Stimulated activated CD8-positive, alpha-beta memory T cell treated with anti-CD3 and anti-CD28 coated beads, Interleukin-4, amount 100 ng/mL, for 4 hours (primary cell): ENCODE data around the gene HCRTR1.
A peak's percentile ranks its signal among the peaks of the same experiment; 100 is the strongest.
"Not testable (repeated sequence)": the region's sequence is repeated elsewhere in the genome, so short reads cannot be mapped to it uniquely, and the experiment has no call there.

Source experiments
- DNase-seq, 2 donors: peaks; one replicate each; pipeline ENCODE4 v3.0.0-alpha.2; 2020; ENCODE audit warnings: low read depth in 2 of 2, low spot score in 1 of 2

Gene HCRTR1

DNA sequence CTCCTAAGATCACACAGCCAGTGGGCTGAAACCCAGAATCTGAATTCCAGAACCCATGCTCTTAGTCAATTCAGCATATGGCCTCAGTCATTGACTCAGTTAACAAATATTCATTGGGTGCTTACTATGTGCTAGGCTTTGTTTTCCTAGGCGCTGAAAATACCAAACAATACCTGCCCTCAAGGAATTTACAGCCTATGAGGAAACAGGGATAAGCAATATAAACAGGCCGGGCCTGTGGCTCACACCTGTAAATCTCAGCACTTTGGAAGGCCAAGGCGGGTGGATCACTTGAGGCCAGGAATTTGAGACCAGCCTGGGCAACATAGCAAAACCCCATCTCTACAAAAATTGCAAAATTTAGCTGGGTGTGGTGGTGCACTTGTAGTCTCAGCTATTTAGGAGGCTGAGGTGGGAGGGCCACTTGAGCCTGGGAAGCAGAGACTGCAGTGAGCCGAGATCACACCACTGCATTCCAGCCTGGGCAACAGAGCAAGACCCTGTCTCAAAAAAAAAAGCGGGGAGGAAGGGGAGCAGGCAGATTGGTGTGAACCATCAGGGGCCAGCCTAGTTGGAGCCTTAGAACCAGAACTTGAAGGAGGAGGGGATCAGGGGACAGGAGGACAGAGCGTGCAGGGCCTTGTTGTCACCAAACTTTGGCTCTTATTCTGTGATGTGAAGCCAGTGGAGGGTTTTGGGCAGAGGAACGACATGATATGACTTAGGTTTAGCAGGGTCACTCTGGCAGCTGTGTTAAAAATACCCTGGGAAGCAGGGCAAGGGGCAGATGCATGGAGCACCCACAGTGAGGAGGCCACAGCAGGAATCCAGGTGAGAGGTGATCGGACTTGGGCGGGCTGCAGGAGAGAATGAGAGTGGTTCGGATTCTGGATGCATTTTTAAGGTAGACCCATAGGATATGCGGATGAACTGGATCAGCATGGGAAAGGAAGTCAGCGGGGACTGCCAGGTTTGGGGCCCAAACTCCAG is 35.4 kb upstream of the HCRTR1 start:
- no peak for DNase-seq

DNA sequence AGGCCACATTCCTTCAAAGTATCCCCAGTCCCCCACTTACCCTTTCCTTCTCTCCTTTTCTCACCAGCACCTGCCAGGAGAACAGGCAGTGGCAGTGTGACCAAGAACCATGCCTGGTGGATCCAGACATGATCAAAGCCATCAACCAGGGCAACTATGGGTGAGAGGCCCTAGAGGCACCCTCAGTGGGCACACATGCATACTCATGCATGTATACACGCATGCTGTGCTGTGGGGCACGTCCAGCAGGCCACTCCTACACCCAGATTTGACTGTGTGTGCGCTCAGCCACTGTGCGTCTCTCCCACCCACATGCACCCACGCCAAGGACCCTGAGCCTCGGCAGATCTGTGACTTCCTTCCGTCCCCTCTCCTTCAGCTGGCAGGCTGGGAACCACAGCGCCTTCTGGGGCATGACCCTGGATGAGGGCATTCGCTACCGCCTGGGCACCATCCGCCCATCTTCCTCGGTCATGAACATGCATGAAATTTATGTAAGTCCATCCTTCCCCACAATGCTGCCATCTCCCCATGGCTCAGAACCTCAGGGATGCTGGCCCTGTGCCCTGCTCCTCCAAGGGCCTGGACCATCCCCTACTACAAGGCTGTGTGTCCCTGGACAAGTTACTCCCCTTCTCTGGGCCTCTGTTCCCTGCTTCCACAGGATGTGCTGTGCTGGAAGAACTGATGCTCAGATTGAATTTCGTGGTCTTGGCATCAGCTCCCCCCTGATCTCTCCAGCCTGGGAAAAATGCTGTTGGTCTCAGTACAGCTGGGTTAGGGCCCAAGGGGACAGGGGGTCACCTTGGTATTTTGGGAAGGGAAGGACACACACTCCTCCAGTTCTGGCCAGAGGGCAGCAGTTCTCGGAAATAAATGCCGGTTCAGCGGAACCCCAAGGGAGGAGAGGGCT is 34.2 kb upstream of the HCRTR1 start:
- DNase-seq, result no peak

DNA sequence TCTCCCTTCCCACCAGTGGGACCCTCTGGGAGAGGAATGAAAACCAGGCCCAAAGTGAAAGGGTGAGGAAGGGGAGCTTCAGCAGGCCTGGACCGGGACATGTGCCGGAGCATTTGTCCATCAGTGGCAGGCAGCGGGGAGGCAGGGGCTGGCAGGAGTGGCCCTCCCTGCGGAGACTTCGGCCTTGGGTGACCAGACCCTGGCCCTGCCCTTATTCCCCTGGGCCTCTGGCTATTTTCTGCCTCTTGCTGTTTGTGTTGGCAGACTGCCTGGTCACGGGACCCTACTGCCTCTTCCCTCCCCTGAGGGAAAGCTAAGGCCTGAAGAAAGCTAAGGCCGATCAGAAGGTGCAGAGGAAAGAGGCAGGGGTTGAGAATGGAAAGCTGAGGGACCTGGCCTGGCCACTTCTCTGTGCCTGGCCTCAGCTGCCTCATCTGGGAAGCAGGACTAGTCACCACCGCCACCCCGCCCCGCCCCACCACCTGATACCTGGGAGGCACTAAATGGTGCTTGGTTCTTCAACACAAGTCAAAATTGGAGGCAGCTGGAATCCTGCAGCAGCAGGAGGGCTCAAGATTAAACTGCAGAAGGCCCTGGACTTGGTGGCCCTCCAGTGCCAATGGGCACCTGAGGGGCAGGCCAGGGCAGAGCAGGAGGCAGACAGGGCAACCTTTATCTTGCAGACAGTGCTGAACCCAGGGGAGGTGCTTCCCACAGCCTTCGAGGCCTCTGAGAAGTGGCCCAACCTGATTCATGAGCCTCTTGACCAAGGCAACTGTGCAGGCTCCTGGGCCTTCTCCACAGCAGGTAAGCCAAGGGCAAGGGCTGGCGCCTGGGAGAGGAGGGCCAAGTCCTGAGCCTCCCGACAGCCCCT is 33.3 kb upstream of the HCRTR1 start:
- DNase-seq, result no peak

DNA sequence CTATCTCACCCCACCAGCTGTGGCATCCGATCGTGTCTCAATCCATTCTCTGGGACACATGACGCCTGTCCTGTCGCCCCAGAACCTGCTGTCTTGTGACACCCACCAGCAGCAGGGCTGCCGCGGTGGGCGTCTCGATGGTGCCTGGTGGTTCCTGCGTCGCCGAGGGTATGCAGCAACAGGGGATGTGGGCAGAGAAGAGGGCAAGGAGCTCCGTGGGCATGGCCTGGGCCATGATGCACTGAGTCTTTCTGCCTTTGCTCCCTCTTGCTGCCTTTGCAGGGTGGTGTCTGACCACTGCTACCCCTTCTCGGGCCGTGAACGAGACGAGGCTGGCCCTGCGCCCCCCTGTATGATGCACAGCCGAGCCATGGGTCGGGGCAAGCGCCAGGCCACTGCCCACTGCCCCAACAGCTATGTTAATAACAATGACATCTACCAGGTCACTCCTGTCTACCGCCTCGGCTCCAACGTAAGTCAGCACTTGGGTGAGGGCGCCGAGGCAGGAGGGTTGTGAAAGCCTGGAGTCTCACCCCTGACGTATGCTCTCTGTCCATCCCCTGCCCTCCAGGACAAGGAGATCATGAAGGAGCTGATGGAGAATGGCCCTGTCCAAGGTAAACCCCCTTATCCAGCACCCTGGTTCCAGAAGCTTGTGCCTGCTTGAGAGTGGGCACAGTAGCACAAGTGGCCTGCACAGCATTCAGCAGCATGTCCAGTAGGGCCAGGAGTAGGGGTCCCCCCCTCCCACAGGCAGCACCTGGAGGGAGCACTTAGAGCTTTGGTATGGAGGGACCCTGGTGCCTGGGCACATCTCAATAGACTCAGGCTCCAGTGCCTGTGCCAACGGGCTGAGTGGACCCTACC is 32.4 kb upstream of the HCRTR1 start:
- DNase-seq, result no peak

DNA sequence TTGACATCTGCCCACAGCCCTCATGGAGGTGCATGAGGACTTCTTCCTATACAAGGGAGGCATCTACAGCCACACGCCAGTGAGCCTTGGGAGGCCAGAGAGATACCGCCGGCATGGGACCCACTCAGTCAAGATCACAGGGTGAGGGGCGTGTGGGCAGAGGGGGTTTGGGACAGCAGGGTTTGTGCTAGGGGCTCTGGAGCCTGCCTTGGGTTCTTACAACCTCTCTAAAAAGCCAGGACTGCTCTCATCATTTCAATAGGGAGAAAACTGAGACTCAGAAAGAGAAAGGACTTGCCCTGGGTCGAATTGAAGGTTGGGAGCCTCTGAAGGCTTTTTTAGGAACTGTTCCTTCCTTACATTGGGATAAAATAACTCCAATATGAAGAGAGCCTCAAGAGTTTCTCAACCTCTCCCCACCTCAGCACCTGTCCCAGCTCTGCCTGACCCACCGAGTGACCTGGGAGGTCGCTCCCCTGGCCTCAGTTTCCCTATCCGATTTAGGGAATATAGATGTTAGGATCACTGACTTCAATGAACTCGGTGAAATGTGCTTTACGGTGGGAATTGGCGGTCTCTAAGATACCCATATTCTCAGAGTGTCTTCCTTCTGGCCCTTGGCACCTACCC is 31.6 kb upstream of the HCRTR1 start:
- DNase-seq, result no peak

DNA sequence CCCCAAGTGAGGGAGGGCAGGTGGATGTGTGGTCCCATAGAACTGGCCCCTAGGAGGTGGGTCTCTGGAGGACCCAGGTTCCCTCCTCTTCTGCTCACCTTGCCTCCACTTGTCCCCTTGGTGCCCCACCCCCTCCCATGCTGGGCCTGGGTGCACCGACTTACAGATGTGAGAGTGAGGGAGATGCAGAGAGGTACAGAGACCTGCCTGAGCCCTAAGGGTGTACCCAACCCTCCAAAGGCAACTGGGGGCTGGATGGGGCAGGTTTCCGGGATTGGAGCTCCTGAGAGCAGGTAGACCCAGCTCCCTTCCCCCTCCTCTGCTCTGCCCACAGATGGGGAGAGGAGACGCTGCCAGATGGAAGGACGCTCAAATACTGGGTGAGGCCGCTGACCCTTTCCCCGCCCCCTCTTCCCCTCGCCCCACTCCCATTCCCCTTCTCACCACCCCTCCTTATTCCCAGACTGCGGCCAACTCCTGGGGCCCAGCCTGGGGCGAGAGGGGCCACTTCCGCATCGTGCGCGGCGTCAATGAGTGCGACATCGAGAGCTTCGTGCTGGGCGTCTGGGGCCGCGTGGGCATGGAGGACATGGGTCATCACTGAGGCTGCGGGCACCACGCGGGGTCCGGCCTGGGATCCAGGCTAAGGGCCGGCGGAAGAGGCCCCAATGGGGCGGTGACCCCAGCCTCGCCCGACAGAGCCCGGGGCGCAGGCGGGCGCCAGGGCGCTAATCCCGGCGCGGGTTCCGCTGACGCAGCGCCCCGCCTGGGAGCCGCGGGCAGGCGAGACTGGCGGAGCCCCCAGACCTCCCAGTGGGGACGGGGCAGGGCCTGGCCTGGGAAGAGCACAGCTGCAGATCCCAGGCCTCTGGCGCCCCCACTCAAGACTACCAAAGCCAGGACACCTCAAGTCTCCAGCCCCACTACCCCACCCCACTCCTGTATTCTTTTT is 30.8 kb upstream of the HCRTR1 start:
- no peak for DNase-seq

DNA sequence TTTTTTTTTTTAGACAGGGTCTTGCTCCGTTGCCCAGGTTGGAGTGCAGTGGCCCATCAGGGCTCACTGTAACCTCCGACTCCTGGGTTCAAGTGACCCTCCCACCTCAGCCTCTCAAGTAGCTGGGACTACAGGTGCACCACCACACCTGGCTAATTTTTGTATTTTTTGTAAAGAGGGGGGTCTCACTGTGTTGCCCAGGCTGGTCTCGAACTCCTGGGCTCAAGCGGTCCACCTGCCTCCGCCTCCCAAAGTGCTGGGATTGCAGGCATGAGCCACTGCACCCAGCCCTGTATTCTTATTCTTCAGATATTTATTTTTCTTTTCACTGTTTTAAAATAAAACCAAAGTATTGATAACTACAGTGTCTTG is 30.2 kb upstream of the HCRTR1 start:
- DNase-seq, result not testable (repeated sequence)

DNA sequence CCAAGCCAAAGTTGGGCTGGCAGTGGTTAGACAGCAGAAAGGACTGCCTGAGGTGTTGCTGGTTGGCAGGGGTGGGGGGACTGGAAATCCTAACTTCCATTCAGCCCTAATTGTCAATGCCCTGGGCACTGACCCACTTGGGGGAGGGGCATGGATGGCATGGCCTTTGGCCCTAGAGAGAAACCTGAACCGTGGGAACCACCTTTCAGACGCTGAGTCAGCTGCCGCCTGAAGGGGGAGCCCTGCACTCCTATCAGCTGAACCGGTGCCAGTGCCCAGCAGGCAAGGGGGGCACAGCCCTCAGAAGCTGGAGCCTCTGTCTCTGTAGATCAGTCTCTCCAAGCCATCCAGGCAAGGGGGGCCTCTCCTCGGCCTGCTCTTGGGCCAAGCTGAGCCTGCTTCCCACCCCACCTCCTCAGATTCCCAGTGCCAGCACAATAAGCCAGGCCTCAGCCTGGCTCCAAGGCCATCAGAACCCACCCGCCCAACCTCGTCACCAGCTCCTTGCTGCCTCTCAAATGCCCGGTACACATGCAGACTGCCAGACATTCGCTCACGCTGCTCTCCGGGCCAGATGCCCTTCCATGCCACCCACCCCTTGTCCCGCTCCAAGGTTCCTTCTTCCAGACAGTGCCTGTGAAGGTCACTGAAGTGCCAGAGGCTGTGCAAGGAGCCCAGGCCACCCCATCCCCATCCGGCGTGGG is 29.6 kb upstream of the HCRTR1 start:
- DNase-seq, result no peak

DNA sequence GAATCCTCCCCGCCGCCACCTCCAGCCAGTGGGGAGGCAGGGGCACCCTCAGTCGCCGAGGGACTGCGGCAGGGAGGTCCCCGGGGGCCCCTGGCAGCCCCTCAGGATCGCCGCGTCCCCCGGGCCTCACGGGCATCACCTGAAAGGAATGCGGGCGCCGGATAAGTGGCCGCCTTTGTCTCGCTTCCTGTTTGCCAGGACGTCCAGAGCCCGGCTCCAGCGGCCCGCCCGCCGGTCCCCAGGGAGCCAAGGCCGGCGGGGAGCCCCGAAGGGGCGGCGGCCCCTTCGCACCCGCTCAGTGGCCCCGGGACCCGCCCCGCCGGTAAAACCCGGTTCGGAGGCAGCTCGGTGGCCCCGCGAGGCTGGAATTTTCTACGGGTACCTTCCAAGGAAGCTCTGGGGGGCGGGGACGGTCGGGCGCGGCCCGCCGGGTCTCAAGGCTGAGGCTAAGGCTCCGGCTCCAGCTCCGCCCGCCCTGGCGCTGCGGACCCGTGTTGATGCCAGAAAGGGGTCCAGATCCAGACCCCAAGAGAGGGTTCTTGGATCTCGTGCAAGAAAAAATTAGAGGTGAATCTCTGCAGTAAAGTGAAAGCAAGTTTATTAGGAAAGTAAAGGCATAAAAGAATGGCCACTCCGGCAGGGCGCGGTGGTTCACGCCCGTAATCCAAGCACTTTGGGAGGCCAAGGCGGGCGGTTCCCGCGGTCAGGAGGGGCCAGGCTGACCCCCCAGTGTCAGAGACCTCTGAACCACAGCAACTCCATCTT is 28.6 kb upstream of the HCRTR1 start:
- DNase-seq, result no peak

DNA sequence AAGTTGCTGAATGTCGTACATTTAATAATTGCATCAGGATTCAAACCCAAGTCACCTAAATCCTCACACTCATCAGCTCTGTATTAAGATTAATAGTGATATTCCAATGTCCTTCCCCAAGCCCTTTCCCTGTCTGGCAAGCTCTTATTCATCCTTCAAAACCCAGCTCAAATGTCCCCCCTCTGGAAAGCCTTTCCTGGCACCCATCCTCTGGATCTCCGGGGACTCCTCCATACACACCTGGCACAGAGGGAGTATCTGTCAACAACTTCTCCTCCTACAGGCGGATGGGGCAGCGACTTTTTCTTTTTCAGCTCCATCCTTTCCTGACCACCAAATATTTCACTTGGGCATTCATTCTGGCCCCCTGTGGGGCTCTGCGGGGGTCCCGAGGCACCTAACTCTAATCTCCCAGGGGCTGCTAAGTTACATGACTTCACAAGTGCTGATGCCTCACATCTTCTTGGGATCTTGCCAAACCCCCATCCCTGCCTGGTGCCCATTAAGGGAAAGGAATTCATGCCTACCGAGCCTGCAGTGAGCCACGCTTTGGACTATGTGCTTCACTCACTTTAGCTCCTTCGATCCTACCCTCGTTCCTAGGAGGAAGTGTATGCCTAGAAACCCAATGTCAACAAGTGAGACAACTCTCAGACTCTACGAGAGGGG is 25.9 kb upstream of the HCRTR1 start:
- no peak for DNase-seq

DNA sequence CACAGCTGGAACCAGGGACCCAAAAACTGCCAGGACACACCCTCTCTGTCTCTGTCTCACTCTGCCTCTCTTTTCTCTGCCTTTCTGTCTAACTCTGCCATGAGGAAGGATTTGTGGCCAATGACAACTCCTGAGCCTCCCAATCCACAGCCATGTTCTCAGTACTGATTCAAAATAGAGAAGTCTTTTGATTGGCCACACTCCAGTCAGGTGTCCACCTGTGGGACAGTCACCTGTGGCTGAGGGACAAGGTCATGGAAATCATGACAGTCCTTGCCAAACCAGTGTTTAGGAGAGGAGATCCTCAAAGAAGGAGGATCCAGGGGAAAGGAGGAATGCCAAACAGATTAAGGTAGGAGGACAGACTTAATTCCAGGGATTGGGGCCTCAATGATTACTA is 25.4 kb upstream of the HCRTR1 start:
- no peak for DNase-seq

DNA sequence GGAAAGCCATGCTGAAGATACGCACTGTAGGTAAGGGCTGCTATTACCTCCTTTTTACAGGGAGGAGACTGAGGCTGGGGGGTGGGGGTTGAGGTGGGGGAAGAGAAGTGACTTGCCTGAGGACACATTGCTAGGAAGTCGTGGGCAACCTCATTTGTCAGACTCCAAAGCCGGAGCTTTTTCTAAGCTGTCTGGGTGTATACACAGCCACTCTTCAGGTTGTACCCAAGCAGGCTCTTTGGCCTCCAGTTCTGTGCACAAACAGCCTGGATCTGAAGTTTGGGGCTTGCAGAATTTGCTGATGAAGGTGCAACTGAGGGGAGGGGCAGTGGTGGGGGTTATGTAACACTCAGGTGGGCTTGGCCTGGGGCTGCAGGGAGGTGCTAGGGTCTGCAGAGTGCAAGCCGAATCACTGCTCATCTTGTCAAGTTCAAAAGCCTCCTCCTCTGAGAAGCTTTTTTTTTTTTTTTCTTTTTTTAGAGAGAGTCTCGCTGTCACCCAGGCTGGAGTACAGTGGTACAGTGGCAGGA is 24.3 kb upstream of the HCRTR1 start:
- DNase-seq, result no peak

DNA sequence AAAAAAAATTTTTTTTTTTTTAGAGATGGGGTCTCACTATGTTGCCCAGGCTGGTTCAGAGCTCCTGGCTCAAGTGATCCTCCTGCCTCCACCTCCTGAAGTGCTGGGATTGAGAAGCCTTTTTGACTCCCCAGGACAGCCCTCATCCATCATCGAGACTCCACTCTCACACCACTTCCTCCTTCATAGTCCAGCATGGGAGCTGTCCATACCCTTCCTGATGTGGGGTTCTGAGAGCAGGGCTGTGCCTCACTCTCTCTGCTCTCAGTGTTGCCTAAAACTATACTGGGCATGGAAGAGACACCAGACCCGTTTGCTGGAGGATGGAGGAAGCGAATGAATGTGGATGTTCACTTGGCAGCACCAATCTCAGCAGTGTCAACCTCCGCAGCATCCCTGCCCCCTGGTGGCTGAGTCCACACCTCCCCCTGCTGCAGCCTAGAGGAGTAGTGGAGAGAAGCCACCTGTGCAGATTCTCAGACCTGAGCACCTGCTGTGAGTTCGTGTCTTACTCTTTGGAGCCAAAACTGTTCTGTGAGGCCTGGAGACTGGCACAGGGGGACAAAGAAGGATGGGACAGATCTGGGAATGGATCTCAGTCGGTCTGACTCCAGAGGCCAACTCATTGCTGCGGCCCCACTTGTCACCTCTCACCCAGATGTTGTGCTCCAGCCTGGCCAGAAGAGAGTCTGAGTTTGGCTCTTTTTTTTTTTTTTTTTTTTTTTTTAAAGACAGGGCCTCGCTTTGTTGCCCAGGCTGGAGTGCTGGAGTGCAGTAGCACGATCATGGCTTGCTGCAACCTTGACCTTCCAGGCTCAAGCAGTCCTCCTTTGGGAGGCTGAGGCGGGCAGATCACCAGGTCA is 23.5 kb upstream of the HCRTR1 start:
- DNase-seq, result peak in 1 of 2 donors; percentile 25

DNA sequence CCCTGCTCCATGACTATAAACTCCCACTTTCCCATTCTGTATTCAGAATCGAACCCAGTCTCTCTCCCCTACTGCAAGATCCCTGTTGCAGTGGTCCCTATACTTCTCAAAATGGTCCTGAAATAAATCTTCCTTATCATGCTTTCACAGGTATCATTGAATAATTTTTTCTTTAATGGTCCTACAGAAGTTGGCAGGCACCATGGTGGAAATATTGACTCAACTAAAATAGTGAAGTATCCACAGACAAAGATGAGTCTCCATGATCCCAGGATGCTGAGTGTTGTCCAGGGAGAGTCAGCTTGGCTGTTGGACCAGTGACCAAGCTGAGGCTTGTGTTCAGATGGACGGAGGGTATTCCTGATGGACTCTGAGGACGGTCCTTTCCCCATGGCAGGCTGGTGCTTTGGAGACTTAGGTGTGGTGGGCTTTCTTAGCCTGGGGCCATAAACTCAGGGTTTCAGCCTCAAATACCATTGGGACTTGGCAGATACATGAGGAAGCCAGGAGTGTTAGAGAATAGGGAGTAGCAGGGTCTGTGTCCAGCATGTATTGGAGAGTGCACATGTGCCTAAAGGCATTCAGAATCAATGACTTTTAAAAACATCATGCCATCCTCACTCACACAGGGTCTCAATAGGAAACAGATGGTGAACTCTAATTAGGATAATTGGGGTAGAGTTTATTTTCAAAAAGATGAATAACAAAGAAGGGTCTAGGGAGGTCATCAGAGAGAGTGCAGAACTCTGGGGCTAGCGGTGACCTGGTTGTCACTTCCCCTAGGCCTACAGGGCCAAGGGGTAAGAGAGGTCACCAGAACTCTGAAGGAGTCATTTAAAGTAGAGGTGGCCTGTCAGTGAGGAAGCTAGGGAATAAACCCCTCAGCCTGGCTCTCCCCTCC is 21.4 kb upstream of the HCRTR1 start:
- DNase-seq, result no peak
